Mammary epithelial cell (primary cell): Measurements from ENCODE around the gene RPUSD2.

Source experiments
- CTCF ChIP-seq, 2 donors: IDR thresholded peaks in 1 of 2; conservative IDR thresholded peaks in 1 of 2; 2 replicates each; pipeline ENCODE4 v1.5.1; 2011 to 2012; ENCODE audit warnings: inconsistent platforms in 2 of 2, low read length in 2 of 2, mild to moderate bottlenecking in 2 of 2, control low read depth in 1 of 2, low read depth in 1 of 2; ENCODE audit not compliant: insufficient read depth in 1 of 2; ENCODE audit errors: extremely low read depth in 1 of 2
- EZH2 ChIP-seq: IDR thresholded peaks from 2 replicates; pipeline ENCODE4 v1.6.1; 2012; ENCODE audit warnings: low read length, inconsistent platforms, borderline replicate concordance

- TF ChIP-seq CTCF (conservative IDR thresholded peaks at IDR 0.05 in 1 of 2, IDR thresholded peaks at IDR 0.05 in 1 of 2; ENCODE audit: extremely low read depth in 1 of 2, insufficient read depth in 1 of 2, low read depth in 1 of 2, low read length in 2 of 2) (no peak), EZH2 (no peak)
Measured at GRCh38 chr15:40523611-40524010, 45.5 kb upstream of the RPUSD2 start.
